ENCODE data around the gene PPP1R12B. TPM values are rescaled to one million over a fixed set of nuclear protein-coding genes. Genes with fewer than 3 reads are reported as not detected.

Gene PPP1R12B
- total RNA-seq, 1 donor from 2014 or later = 21.8 TPM

GRCh38 chr1:202333861-202334260, 14.6 kb upstream of the PPP1R12B start:
- peaks cover 24% of the 10 kb centered on the region for H3K79me2 ChIP-seq (ENCODE audit: low read depth)
- no peaks in the 10 kb centered on the region for H3K9me3 ChIP-seq (ENCODE audit: low read depth)
- H3K4me2 ChIP-seq = no peak overlapping the region
- no peak overlapping the region for H3K27ac Mint-ChIP-seq
- no peak for DNase-seq (ENCODE audit: low spot score)
- no peak for TF ChIP-seq EZH2 (IDR thresholded peaks at IDR 0.05)
- TF ChIP-seq EZH2phosphoT487 (IDR thresholded peaks at IDR 0.05) = no peak
- no peak for TF ChIP-seq CTCF (IDR thresholded peaks at IDR 0.05)
- H3K9ac ChIP-seq = no peak overlapping the region
- H3K27me3 ChIP-seq = no peaks in the 10 kb centered on the region
- peaks cover 37% of the 10 kb centered on the region for H3K36me3 Mint-ChIP-seq
- no peak overlapping the region for H3K4me3 ChIP-seq
- peaks cover 2% of the 10 kb centered on the region for H3K4me1 Mint-ChIP-seq
- peaks cover 12% of the 10 kb centered on the region for H3F3A ChIP-seq (ENCODE audit: low read depth)
- H3K4me3 Mint-ChIP-seq = no peak overlapping the region
- no peaks in the 10 kb centered on the region for H3K4me1 ChIP-seq
- no peaks in the 10 kb centered on the region for H3K27me3 Mint-ChIP-seq (ENCODE audit: insufficient read depth, low read depth)
- peaks cover 6% of the 10 kb centered on the region for H4K20me1 ChIP-seq (ENCODE audit: low read depth)
- no peak overlapping the region for H2AFZ ChIP-seq (replicated peaks)
- no peak overlapping the region for H3K27ac ChIP-seq
- peaks cover 11% of the 10 kb centered on the region for H3K36me3 ChIP-seq
- no peaks in the 10 kb centered on the region for H3K9me3 Mint-ChIP-seq

- Mint-ChIP-seq H3K36me3 (peaks cover 3% of the 10 kb centered on the region), H3K4me3 (peak overlapping the region; percentile 19), H3K27ac (peak overlapping the region; percentile 17), H3K9me3 (no peaks in the 10 kb centered on the region), H3K4me1 (peaks cover 31% of the 10 kb centered on the region), H3K27me3 (ENCODE audit: insufficient read depth, low read depth) (no peaks in the 10 kb centered on the region)
- Histone ChIP-seq H3K4me3 (no peak overlapping the region), H3F3A (ENCODE audit: low read depth) (peaks cover 12% of the 10 kb centered on the region), H3K79me2 (ENCODE audit: low read depth) (peaks cover 24% of the 10 kb centered on the region), H3K9me3 (ENCODE audit: low read depth) (no peaks in the 10 kb centered on the region), H3K9ac (no peak overlapping the region), H3K27me3 (no peaks in the 10 kb centered on the region), H3K36me3 (no peaks in the 10 kb centered on the region), H4K20me1 (ENCODE audit: low read depth) (no peaks in the 10 kb centered on the region), H3K4me1 (peaks cover 3% of the 10 kb centered on the region), H3K27ac (no peak overlapping the region), H3K4me2 (no peak overlapping the region), H2AFZ (replicated peaks) (peak overlapping the region; percentile 84)
- peak; percentile 66 for DNase-seq (ENCODE audit: low spot score)
- TF ChIP-seq EZH2 (IDR thresholded peaks at IDR 0.05) (no peak), CTCF (IDR thresholded peaks at IDR 0.05) (peak; percentile 82)
Observed at GRCh38 chr1:202343652-202344349, 4.7 kb upstream of the PPP1R12B start.

- peak overlapping the region; percentile 30 for H2AFZ ChIP-seq (replicated peaks)
- peaks cover 7% of the 10 kb centered on the region for H3F3A ChIP-seq (ENCODE audit: low read depth)
- Mint-ChIP-seq H3K27ac (no peak overlapping the region), H3K36me3 (no peaks in the 10 kb centered on the region), H3K4me1 (peaks cover 22% of the 10 kb centered on the region), H3K27me3 (ENCODE audit: insufficient read depth, low read depth) (no peaks in the 10 kb centered on the region), H3K4me3 (peak overlapping the region; percentile 92), H3K9me3 (no peaks in the 10 kb centered on the region)
- TF ChIP-seq EZH2 (IDR thresholded peaks at IDR 0.05) (no peak), EZH2phosphoT487 (IDR thresholded peaks at IDR 0.05) (no peak), CTCF (IDR thresholded peaks at IDR 0.05) (no peak)
- no peak overlapping the region for H3K27ac ChIP-seq
- no peak overlapping the region for H3K4me3 ChIP-seq
- H3K9ac ChIP-seq = no peak overlapping the region
- peaks cover 10% of the 10 kb centered on the region for H3K4me1 ChIP-seq
- no peaks in the 10 kb centered on the region for H3K36me3 ChIP-seq
- H3K79me2 ChIP-seq (ENCODE audit: low read depth) = peaks cover 40% of the 10 kb centered on the region
- H3K9me3 ChIP-seq (ENCODE audit: low read depth) = no peaks in the 10 kb centered on the region
- no peak overlapping the region for H3K4me2 ChIP-seq
- H3K27me3 ChIP-seq = no peaks in the 10 kb centered on the region
- no peaks in the 10 kb centered on the region for H4K20me1 ChIP-seq (ENCODE audit: low read depth)
- DNase-seq (ENCODE audit: low spot score) = no peak
Observed at GRCh38 chr1:202348005-202348508, 442 bp upstream of the PPP1R12B start.

All from neural progenitor cell (in vitro differentiated cells).